Keratinocyte (primary cell): Measurements from ENCODE around the gene NAP1L4.

Experiments used
- CTCF ChIP-seq, 3 experiments: IDR thresholded peaks in 1 of 3; conservative IDR thresholded peaks in 1 of 3; optimal IDR thresholded peaks in 1 of 3; 2 replicates in 2 of 3; 3 replicates in 1 of 3; pipeline versions ENCODE3 to v1.5.1; 2011; ENCODE audit warnings: low read length in 3 of 3, mild to moderate bottlenecking in 3 of 3, moderate library complexity in 2 of 3, control low read depth in 1 of 3, inconsistent platforms in 1 of 3; ENCODE audit not compliant: insufficient read depth in 2 of 3; ENCODE audit errors: extremely low read depth in 1 of 3
- EZH2 ChIP-seq: IDR thresholded peaks from one replicate; pipeline ENCODE4 v1.6.1; 2012; ENCODE audit warnings: inconsistent platforms, mild to moderate bottlenecking, low read length, moderate library complexity

DNA sequence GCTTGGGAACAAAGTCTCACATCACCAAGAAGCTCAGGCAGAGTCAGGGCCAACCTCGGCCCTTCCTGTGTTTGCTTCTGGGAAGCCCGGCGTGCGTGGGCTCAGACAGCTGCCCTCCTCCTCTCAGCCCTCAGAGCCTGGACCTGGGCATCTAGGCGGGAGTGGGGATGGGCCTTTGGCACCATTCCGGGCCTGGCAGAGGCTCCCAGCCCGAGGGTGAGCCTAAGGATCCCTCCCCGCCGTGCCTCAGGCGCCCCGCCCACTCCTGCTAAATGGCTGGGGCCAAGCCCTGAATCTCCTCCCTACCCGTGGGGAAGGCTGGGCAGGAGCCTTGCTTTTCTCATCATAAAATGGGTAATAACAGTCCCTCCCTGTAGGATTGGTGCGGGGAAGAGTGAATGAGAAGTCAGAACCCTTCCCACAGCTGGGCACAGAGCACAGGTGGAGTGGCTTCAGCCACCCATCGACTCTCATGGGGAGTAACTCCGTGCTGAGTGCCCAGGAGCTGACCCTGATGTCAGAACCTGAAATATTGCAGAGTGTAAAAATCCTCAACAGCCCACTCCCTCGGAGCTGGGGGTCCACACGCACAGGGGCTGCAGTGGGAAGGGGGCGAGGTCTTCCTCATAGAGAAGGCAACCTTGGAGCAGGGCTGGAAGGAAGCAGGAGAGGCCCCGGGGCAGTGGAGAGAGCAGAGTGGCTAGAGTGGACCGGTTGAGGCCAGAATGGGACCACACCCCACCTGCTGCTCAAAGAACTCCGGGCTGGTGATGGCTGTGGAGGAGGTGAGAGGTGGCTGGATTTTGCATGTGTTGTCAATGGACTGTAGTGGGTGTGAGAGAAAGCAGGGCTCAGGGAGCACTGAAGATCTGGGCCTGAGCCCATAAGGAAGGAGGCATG lies 87.7 kb downstream of the NAP1L4 start:
- no peak for TF ChIP-seq CTCF (optimal IDR thresholded peaks at IDR 0.05 in 1 of 3, IDR thresholded peaks at IDR 0.05 in 1 of 3, conservative IDR thresholded peaks at IDR 0.05 in 1 of 3; ENCODE audit: extremely low read depth in 1 of 3, insufficient read depth in 2 of 3, low read length in 3 of 3)
- no peak for TF ChIP-seq EZH2
